Peyer's patch (tissue), 4 donors: Measurements from ENCODE around the gene RAB40C. TPM values are rescaled to one million over a fixed set of nuclear protein-coding genes. Genes with fewer than 3 reads are reported as not detected.

Source experiments
- DNase-seq, 3 donors: peaks; one replicate each; pipeline ENCODE4 v3.0.0-alpha.2; 2017 to 2019
- H3K27ac ChIP-seq, 4 donors: fragments of 200-600 bp; sonication (generic); one replicate each; pipeline ENCODE4 v1.5.1; 2016 to 2019
- H3K27me3 ChIP-seq, 2 donors: fragments of 200-600 bp; sonication (generic); one replicate each; pipeline ENCODE4 v1.5.1; 2019
- H3K36me3 ChIP-seq, 3 donors: fragments of 200-600 bp; sonication (generic); one replicate each; pipeline ENCODE4 v1.5.1; 2016 to 2019
- H3K4me1 ChIP-seq, 4 donors: fragments of 200-600 bp; sonication (generic); one replicate each; pipeline ENCODE4 v1.5.1; 2016 to 2019
- H3K4me3 ChIP-seq, 4 donors: fragments of 200-600 bp; sonication (generic); 1 replicate in 3 of 4; 2 replicates in 1 of 4; pipeline ENCODE4 v1.5.1; 2016 to 2019; ENCODE audit warnings: mild to moderate bottlenecking in 1 of 4
- H3K9me3 ChIP-seq, 4 donors: fragments of 200-600 bp; sonication (generic); one replicate each; pipeline ENCODE4 v1.5.1; 2016 to 2019; ENCODE audit warnings: mild to moderate bottlenecking in 1 of 4
- CTCF ChIP-seq, 6 experiments: fragments of 450-650 bp in 4 of 6; fragments of 200-600 bp in 2 of 6; sonication (generic) in 1 of 6; IDR thresholded peaks; one replicate each; pipeline ENCODE4 v1.5.1; 2017 to 2019; ENCODE audit warnings: antibody characterized with exemption in 6 of 6, mild to moderate bottlenecking in 3 of 6, moderate library complexity in 1 of 6
- POLR2A ChIP-seq, 2 donors: fragments of 450-650 bp; IDR thresholded peaks; one replicate each; pipeline ENCODE4 v1.5.1; 2017; ENCODE audit warnings: antibody characterized with exemption in 2 of 2, mild to moderate bottlenecking in 2 of 2, moderate library complexity in 2 of 2
- total RNA-seq, 4 donors: library from RNA; depleted of rRNA; stranded (reverse); fragments of >200 nt; gene quantifications; one replicate each; pipeline ENCODE4 v1.1.0, GENCODE V29; 2016

RAB40C gene
- total RNA-seq, 4 donors from 2014 or later, result 27.2 to 83.6 (median 62.7) TPM

GRCh38 chr16:648071-648780, 58.4 kb downstream of the RAB40C start:
- TF ChIP-seq CTCF (IDR thresholded peaks at IDR 0.05), result peak; percentile 23 to 82 (median 55)
- TF ChIP-seq POLR2A (IDR thresholded peaks at IDR 0.05), result peak; percentile 62 to 66
- H3K4me3 ChIP-seq, result peak overlapping the region; percentile 65 to 80 (median 76)
- no peaks in the 10 kb centered on the region for H3K9me3 ChIP-seq
- H3K27ac ChIP-seq, result peak overlapping the region; percentile 90 to 98 (median 95)
- H3K4me1 ChIP-seq, result peaks cover 0 to 64% (median 17%) of the 10 kb centered on the region in 4 donors
- peak; percentile 48 to 93 (median 90) for DNase-seq
- H3K36me3 ChIP-seq, result peaks cover 0 to 2% (median 0%) of the 10 kb centered on the region in 3 donors
- H3K27me3 ChIP-seq, result no peaks in the 10 kb centered on the region

- Histone ChIP-seq H3K36me3 (peaks cover 0 to 6% (median 0%) of the 10 kb centered on the region in 3 donors), H3K27me3 (no peaks in the 10 kb centered on the region), H3K4me3 (peak within 1 kb of the TSS; percentile 65 to 80 (median 76)), H3K4me1 (peaks cover 0 to 60% (median 17%) of the 10 kb centered on the region in 4 donors), H3K9me3 (no peaks in the 10 kb centered on the region), H3K27ac (peak within 1 kb of the TSS; percentile 90 to 98 (median 95))
- peak; percentile 57 to 83 for TF ChIP-seq POLR2A (IDR thresholded peaks at IDR 0.05)
- no peak for TF ChIP-seq CTCF (IDR thresholded peaks at IDR 0.05)
- DNase-seq, result peak; percentile 92 to 98 (median 97)
Measured at GRCh38 chr16:648781-649589, 59.1 kb downstream of the RAB40C start, which contains the start of gene WDR90. TSS of gene WDR90 (plus strand) at chr16:649365. CDS start at chr16:649417, 52 bp downstream.

- H3K4me1 ChIP-seq, result peaks cover 0 to 53% (median 17%) of the 10 kb centered on the region in 4 donors
- DNase-seq, result no peak
Measured at GRCh38 chr16:649631-650030, 59.8 kb downstream of the RAB40C start.

GRCh38 chr16:651844-652243, 62.0 kb downstream of the RAB40C start:
- no peak for DNase-seq
- H3K27ac ChIP-seq, result no peak overlapping the region
- no peaks in the 10 kb centered on the region for H3K27me3 ChIP-seq
- TF ChIP-seq CTCF (IDR thresholded peaks at IDR 0.05) (no peak), POLR2A (IDR thresholded peaks at IDR 0.05) (no peak)
- H3K4me3 ChIP-seq, result no peak overlapping the region
- peaks cover 0 to 33% (median 17%) of the 10 kb centered on the region in 4 donors for H3K4me1 ChIP-seq
- peaks cover 0 to 6% (median 0%) of the 10 kb centered on the region in 3 donors for H3K36me3 ChIP-seq
- H3K9me3 ChIP-seq, result no peaks in the 10 kb centered on the region

More at GRCh38 chr16:649631-650030, 59.8 kb downstream of the RAB40C start:
- Histone ChIP-seq H3K4me3 (peak overlapping the region; percentile 65 to 80 (median 76)), H3K27ac (peak overlapping the region in 3 of 4 donors; percentile 90 to 95 (median 95)), H3K9me3 (no peaks in the 10 kb centered on the region), H3K27me3 (no peaks in the 10 kb centered on the region), H3K36me3 (peaks cover 0 to 6% (median 0%) of the 10 kb centered on the region in 3 donors)
- no peak for TF ChIP-seq POLR2A (IDR thresholded peaks at IDR 0.05)
- no peak for TF ChIP-seq CTCF (IDR thresholded peaks at IDR 0.05)

GRCh38 chr16:652454-653305, 62.8 kb downstream of the RAB40C start:
- Histone ChIP-seq H3K4me1 (peaks cover 0 to 25% (median 12%) of the 10 kb centered on the region in 4 donors), H3K27me3 (no peaks in the 10 kb centered on the region), H3K36me3 (peaks cover 0 to 10% (median 0%) of the 10 kb centered on the region in 3 donors), H3K27ac (no peak overlapping the region), H3K4me3 (no peak overlapping the region), H3K9me3 (no peaks in the 10 kb centered on the region)
- no peak for DNase-seq
- TF ChIP-seq CTCF (IDR thresholded peaks at IDR 0.05) (no peak), POLR2A (IDR thresholded peaks at IDR 0.05) (no peak)
